MG63 (cell line): ENCODE measurements around the gene BPIFB6. TPM values are rescaled to one million over a fixed set of nuclear protein-coding genes. Genes with fewer than 3 reads are reported as not detected.
A peak's percentile ranks its signal among the peaks of the same experiment; 100 is the strongest.

Source experiments
- DNase-seq: peaks from one replicate; pipeline ENCODE4 v3.0.0-alpha.2; 2020
- H3K27me3 ChIP-seq: fragments of 250-450 bp; sonication (Bioruptor Pico); 2 replicates; pipeline ENCODE4 v1.5.1; 2020; ENCODE audit warnings: mild to moderate bottlenecking, moderate library complexity
- H3K36me3 ChIP-seq: fragments of 250-450 bp; sonication (Bioruptor Pico); 2 replicates; pipeline ENCODE4 v1.5.1; 2020; ENCODE audit warnings: mild to moderate bottlenecking, moderate library complexity
- H3K4me3 ChIP-seq: fragments of 250-450 bp; sonication (Bioruptor Pico); 2 replicates; pipeline ENCODE4 v1.5.1; 2020; ENCODE audit warnings: mild to moderate bottlenecking, moderate library complexity
- H3K9me3 ChIP-seq: fragments of 250-450 bp; sonication (Bioruptor Pico); 2 replicates; pipeline ENCODE4 v1.5.1; 2020; ENCODE audit warnings: mild to moderate bottlenecking, moderate library complexity
- total RNA-seq: library from RNA; depleted of rRNA; stranded (reverse); fragments of >200 nt; shearing (Covaris generic); gene quantifications from 2 replicates; pipeline ENCODE4 v1.2.3, GENCODE V29; 2014; ENCODE audit warnings: low replicate concordance; rRNA removed

The BPIFB6 gene
- total RNA-seq, 1 experiment from 2014 or later = not detected

DNA sequence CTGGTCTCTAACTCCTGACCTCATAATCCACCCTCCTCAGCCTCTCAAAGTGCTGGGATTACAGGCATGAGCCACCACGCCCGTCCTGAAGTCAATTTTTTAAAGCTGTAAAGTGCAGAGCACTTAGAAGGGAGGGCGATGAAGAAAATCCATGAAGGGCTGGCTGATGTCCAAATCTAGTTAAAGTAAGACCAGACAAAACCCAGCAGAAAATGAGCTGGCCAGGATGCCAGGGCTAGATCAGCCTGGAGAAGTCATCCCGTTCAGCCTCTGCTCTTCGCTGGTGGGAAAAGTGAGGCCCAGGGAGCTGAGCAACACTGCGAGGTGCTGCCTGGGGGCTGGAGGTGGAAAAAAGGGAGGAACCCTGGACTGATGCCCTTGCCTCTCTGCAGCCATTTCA is 51.1 kb downstream of the BPIFB6 start:
- no peaks in the 10 kb centered on the region for H3K36me3 ChIP-seq
- no peak overlapping the region for H3K4me3 ChIP-seq
- H3K9me3 ChIP-seq = no peaks in the 10 kb centered on the region
- H3K27me3 ChIP-seq = no peaks in the 10 kb centered on the region; the same call in 1 of the 2 replicates
- DNase-seq = no peak

GRCh38 chr20:33083544-33084340 is 52.3 kb downstream of the BPIFB6 start:
- no peaks in the 10 kb centered on the region for H3K9me3 ChIP-seq
- DNase-seq = no peak
- H3K4me3 ChIP-seq = no peak overlapping the region
- no peaks in the 10 kb centered on the region; the same call in 1 of the 2 replicates for H3K27me3 ChIP-seq
- H3K36me3 ChIP-seq = no peaks in the 10 kb centered on the region

- H3K27me3 ChIP-seq = no peaks in the 10 kb centered on the region; the same call in 1 of the 2 replicates
- no peaks in the 10 kb centered on the region for H3K36me3 ChIP-seq
- H3K9me3 ChIP-seq = no peaks in the 10 kb centered on the region
- DNase-seq = no peak
- H3K4me3 ChIP-seq = no peak overlapping the region
Observed at GRCh38 chr20:33084722-33085121, 53.3 kb downstream of the BPIFB6 start.

GRCh38 chr20:33086052-33086722 is 54.7 kb downstream of the BPIFB6 start:
- no peak for DNase-seq
- Histone ChIP-seq H3K9me3 (no peaks in the 10 kb centered on the region), H3K36me3 (no peaks in the 10 kb centered on the region), H3K27me3 (no peaks in the 10 kb centered on the region; the same call in 1 of the 2 replicates), H3K4me3 (no peak overlapping the region)

DNA sequence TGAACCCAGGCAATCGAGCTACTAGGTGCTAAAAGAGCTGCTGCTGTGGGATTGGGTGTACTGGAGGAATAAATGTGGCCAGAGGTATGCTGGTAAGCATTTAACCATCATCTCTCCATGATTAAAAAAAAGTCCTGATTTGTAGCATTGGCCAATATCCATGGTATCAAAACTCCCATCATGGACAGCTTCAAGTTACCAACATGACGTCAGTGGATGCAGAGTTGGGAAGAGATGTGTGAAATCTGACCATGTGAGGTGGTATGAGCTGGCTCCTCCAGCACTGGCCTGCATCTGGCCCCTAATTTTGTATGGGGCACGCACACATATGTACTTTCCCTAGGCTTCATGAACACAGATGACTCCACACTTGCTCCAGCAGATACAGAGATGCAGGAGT is 59.7 kb downstream of the BPIFB6 start:
- DNase-seq = no peak
- Histone ChIP-seq H3K27me3 (no peaks in the 10 kb centered on the region), H3K4me3 (no peak overlapping the region), H3K9me3 (no peaks in the 10 kb centered on the region), H3K36me3 (no peaks in the 10 kb centered on the region)

GRCh38 chr20:33091693-33092092 is 60.2 kb downstream of the BPIFB6 start:
- H3K4me3 ChIP-seq = no peak overlapping the region

GRCh38 chr20:33092361-33092760 is 60.9 kb downstream of the BPIFB6 start:
- Histone ChIP-seq H3K36me3 (no peaks in the 10 kb centered on the region), H3K4me3 (no peak overlapping the region), H3K9me3 (no peaks in the 10 kb centered on the region), H3K27me3 (no peaks in the 10 kb centered on the region)
- peak; percentile 25 for DNase-seq

More at GRCh38 chr20:33091693-33092092, 60.2 kb downstream of the BPIFB6 start:
- no peaks in the 10 kb centered on the region for H3K36me3 ChIP-seq
- DNase-seq = no peak
- H3K9me3 ChIP-seq = no peaks in the 10 kb centered on the region
- H3K27me3 ChIP-seq = no peaks in the 10 kb centered on the region

DNA sequence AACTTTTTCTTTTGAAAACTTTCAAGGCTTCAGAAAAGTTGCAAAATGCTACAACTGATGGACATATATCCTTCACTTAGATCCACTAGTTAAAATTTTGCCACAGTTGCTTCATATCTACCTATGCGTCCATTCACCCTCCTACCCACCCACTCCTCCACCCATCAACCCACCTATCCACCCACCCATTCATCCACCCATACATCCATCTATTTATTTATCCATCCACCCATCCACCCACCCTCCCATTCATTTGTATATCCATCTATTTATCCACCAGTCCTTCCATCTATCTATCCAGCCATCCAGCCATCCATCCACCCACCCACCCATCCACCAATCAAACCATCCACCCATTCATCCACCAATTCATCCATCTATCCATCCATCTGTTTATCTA is 61.6 kb downstream of the BPIFB6 start:
- Histone ChIP-seq H3K36me3 (no peaks in the 10 kb centered on the region), H3K4me3 (no peak overlapping the region)

DNA sequence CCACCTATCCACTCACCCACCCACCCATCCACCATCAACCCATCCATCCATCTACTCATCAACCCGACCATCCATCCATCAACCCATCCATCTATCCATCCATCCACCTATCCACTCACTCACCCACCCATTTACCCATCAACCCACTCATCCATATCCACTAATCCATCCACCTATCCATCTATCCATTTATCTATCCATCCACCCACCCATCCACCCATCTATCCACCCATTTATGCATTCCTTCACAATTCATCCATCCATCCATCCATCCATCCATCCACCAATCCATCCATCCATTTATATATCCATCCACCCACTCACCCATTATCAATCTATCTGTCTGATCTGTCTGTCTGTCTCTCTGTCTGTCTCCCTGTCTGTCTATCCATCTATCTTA is 62.1 kb downstream of the BPIFB6 start:
- Histone ChIP-seq H3K9me3 (no peaks in the 10 kb centered on the region), H3K4me3 (no peak overlapping the region), H3K27me3 (no peaks in the 10 kb centered on the region), H3K36me3 (no peaks in the 10 kb centered on the region)
- DNase-seq = no peak

More for the DNA sequence above, 61.6 kb downstream of the BPIFB6 start:
- DNase-seq = no peak
- Histone ChIP-seq H3K27me3 (no peaks in the 10 kb centered on the region), H3K9me3 (no peaks in the 10 kb centered on the region)

Other genes with a start within 250 kb of the BPIFB6 start
- 84.1 and 106 TPM in 2 replicates for gene MAPRE1, start 211.7 kb upstream of the BPIFB6 start, total RNA-seq
- gene EFCAB8, start 172.7 kb upstream of the BPIFB6 start, total RNA-seq = not detected in 2 replicates
- not detected in 2 replicates for gene SUN5, start 27.2 kb upstream of the BPIFB6 start, total RNA-seq
- gene BPIFB2, start 23.9 kb upstream of the BPIFB6 start, total RNA-seq = not detected in 2 replicates
- not detected in 2 replicates for gene BPIFB3, start 22.3 kb downstream of the BPIFB6 start, total RNA-seq
- gene BPIFB4, start 48.0 kb downstream of the BPIFB6 start, total RNA-seq = not detected in 2 replicates
- gene BPIFA2, start 136.5 kb downstream of the BPIFB6 start, total RNA-seq = not detected in 2 replicates
- gene BPIFA3, start 185.7 kb downstream of the BPIFB6 start, total RNA-seq = not detected in 2 replicates
- not detected in 2 replicates for gene BPIFA1, start 204.3 kb downstream of the BPIFB6 start, total RNA-seq